GM23248 (cell line): ENCODE measurements around the gene RPL26. TPM values are rescaled to one million over a fixed set of nuclear protein-coding genes. Genes with fewer than 3 reads are reported as not detected.

ENCODE experiments used
- DNase-seq: peaks from one replicate; pipeline ENCODE4 v3.0.0-alpha.2; 2015
- H2AFZ ChIP-seq: fragments of 200-600 bp; sonication (generic); 2 replicates; pipeline ENCODE4 v1.6.1; 2016; ENCODE audit warnings: antibody characterized with exemption
- H3F3A ChIP-seq: fragments of 200-600 bp; sonication (generic); 2 replicates; pipeline ENCODE4 v1.6.1; 2016; ENCODE audit warnings: mild to moderate bottlenecking, antibody characterized with exemption, mixed run types; ENCODE audit not compliant: insufficient read depth
- H3K27ac ChIP-seq: fragments of 200-600 bp; sonication (generic); 2 replicates; pipeline ENCODE4 v1.5.1; 2016; ENCODE audit warnings: mild to moderate bottlenecking
- H3K27me3 ChIP-seq: fragments of 200-600 bp; sonication (generic); replicated peaks from 2 replicates; pipeline ENCODE4 v1.6.1; 2016; ENCODE audit warnings: mild to moderate bottlenecking; ENCODE audit not compliant: insufficient read depth
- H3K36me3 ChIP-seq: fragments of 200-600 bp; sonication (generic); 2 replicates; pipeline ENCODE4 v1.6.1; 2016; ENCODE audit warnings: low read depth, mild to moderate bottlenecking
- H3K4me1 ChIP-seq: fragments of 200-600 bp; sonication (generic); 2 replicates; pipeline ENCODE4 v1.6.1; 2016; ENCODE audit warnings: mild to moderate bottlenecking; ENCODE audit not compliant: insufficient read depth
- H3K4me2 ChIP-seq: fragments of 200-600 bp; sonication (generic); one replicate; pipeline ENCODE4 v1.6.1; 2016; ENCODE audit warnings: mild to moderate bottlenecking; ENCODE audit not compliant: unreplicated experiment
- H3K4me3 ChIP-seq: fragments of 200-600 bp; sonication (generic); 2 replicates; pipeline ENCODE4 v1.5.1; 2016; ENCODE audit warnings: mild to moderate bottlenecking
- H3K79me2 ChIP-seq: fragments of 200-600 bp; sonication (generic); 2 replicates; pipeline ENCODE4 v1.6.1; 2016; ENCODE audit warnings: mild to moderate bottlenecking; ENCODE audit not compliant: insufficient read depth
- H3K9ac ChIP-seq: fragments of 200-600 bp; sonication (generic); 2 replicates; pipeline ENCODE4 v1.6.1; 2016; ENCODE audit warnings: mild to moderate bottlenecking
- H3K9me2 ChIP-seq: fragments of 200-600 bp; sonication (generic); 2 replicates; pipeline ENCODE4 v1.6.1; 2016; ENCODE audit warnings: mixed run types, mild to moderate bottlenecking, moderate library complexity; ENCODE audit not compliant: insufficient read depth
- H3K9me3 ChIP-seq: fragments of 200-600 bp; sonication (generic); one replicate; pipeline ENCODE4 v1.6.1; 2017; ENCODE audit warnings: low read depth
- H4K20me1 ChIP-seq: fragments of 200-600 bp; sonication (generic); 2 replicates; pipeline ENCODE4 v1.6.0; 2016; ENCODE audit not compliant: insufficient read depth
- EZH2 ChIP-seq: fragments of 200-600 bp; sonication (generic); IDR thresholded peaks from 2 replicates; pipeline ENCODE4 v1.6.1; 2018; ENCODE audit warnings: antibody characterized with exemption, mild to moderate bottlenecking; ENCODE audit not compliant: insufficient read depth, poor library complexity, severe bottlenecking
- EZH2phosphoT487 ChIP-seq: fragments of 200-600 bp; sonication (generic); IDR thresholded peaks from 2 replicates; pipeline ENCODE4 v1.6.1; 2018; ENCODE audit warnings: antibody characterized with exemption, moderate library complexity, mild to moderate bottlenecking, low read depth; ENCODE audit not compliant: insufficient read depth
- WGBS, 2 experiments: methylation state at CpG; one replicate each; pipeline ENCODE4 v1.1.6; 2015 to 2017; ENCODE audit warnings: low lambda C conversion rate in 2 of 2, low coverage in 1 of 2; ENCODE audit errors: missing lambda C conversion rate in 2 of 2; 5-methylcytosine and 5-hydroxymethylcytosine counted together
- in situ Hi-C: fragments of 300-500 bp; cut with MboI; formaldehyde crosslinking; loops from 2 replicates; pipeline ENCODE4 v1.15.0; 2020
- polyA plus RNA-seq: library from polyadenylated mRNA; unstranded; fragments of >200 nt; fragmentation: Nextera tagmentation; extraction: Ambion mirVana; gene quantifications from 2 replicates; pipeline ENCODE4 v1.2.1, GENCODE V29; 2016
- total RNA-seq: library from RNA; depleted of rRNA; stranded (reverse); fragments of >200 nt; shearing (Covaris generic); gene quantifications from 2 replicates; pipeline ENCODE4 v1.2.3, GENCODE V29; 2014; rRNA removed

Gene RPL26
- total RNA-seq (2,122 and 2,233 TPM in 2 replicates), polyA plus RNA-seq (497 and 522 TPM in 2 replicates)

DNA sequence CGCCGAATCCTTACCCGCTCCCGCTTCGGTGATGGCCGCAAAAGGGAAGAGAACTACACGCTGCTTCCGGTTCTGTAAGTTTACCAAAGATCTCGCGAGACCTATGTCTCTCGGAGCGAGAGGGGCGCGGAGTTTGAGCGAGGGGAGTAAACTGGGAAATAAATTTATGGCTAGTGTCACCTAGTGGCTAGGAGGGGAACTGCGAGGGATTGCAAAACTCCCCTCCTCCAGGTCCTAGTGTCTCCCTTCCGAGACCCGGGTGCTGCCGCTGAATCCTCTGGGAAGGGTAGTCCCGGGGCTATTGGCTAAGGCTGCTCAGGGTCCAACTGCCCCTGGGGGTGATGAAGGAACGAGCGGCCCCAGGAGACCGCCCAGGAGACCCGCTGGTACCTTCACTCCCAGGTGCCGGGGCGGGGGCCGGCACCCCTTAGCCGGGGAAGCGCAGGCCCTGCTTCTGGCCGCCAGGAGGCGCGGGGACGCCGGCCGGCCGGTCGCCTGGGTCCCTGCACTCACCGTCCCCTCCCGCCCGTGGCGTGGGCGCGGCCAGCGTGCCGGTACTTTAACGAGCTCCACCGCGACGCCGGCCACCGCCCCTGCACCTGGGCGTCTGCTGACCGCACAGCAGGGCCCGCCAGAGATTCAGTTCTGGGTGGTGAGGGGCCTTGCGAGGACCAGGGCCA, at the start of gene RPL26:
TSS of gene RPL26 (minus strand) at position 51 of the 680 bp plus-strand sequence. CDS start 883 bp downstream, outside the sequence.
- peaks cover 8% of the 10 kb centered on the region; the same call in 1 of the 2 replicates for H4K20me1 ChIP-seq
- peak within 1 kb of the TSS; percentile 88 for H2AFZ ChIP-seq
- H3K27me3 ChIP-seq, result no peaks in the 10 kb centered on the region
- H3K4me2 ChIP-seq, result peak within 1 kb of the TSS; percentile 97
- H3K36me3 ChIP-seq, result peaks cover 37% of the 10 kb centered on the region
- H3K4me3 ChIP-seq, result peak within 1 kb of the TSS; percentile 95
- in situ Hi-C loops, result no loop called here
- peak within 1 kb of the TSS; percentile 79 for H3K27ac ChIP-seq
- peak within 1 kb of the TSS; percentile 96 for H3K9ac ChIP-seq
- WGBS, 2 experiments, result 1% methylated on average over 21 to 42 of the region's 55 CpGs
- H3F3A ChIP-seq, result peaks cover 55% of the 10 kb centered on the region
- H3K9me2 ChIP-seq, result no peaks in the 10 kb centered on the region
- peaks cover 41% of the 10 kb centered on the region for H3K4me1 ChIP-seq
- H3K79me2 ChIP-seq, result peaks cover 46% of the 10 kb centered on the region
- DNase-seq, result peak; percentile 100
- TF ChIP-seq EZH2phosphoT487 (no peak), EZH2 (no peak)
- H3K9me3 ChIP-seq, result no peaks in the 10 kb centered on the region

DNA sequence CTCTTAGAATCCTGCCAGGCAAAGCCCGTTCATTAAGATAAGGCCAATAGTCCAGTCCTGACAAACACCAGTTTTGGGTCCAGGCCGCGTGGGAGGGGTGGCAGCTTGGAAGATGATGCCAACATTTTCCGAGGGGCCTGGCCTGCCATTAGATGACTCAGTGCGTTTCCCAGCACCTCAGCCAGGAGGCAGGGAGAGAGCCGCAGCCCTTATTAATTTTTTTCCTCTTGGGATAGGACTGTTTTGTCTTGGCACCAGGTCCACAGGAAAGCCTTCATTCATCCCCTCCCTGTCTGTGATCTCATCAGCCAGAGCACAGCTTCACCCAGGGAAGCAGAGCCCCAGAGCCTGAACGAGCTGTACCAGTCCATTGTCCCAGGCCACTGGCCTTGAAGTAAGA, 48.0 kb upstream of the RPL26 start:
- TF ChIP-seq EZH2, result no peak
- no peak for TF ChIP-seq EZH2phosphoT487
- 2 to 3% methylated on average over 7 of the region's 7 CpGs for WGBS, 2 experiments
- H3F3A ChIP-seq, result peaks cover 19% of the 10 kb centered on the region; the same call in 1 of the 2 replicates
- no peaks in the 10 kb centered on the region for H3K9me3 ChIP-seq
- H3K27ac ChIP-seq, result peak overlapping the region; percentile 82
- no peaks in the 10 kb centered on the region for H3K27me3 ChIP-seq
- DNase-seq, result peak; percentile 95
- peak overlapping the region; percentile 68 for H3K9ac ChIP-seq
- no peaks in the 10 kb centered on the region for H3K9me2 ChIP-seq
- peak overlapping the region; percentile 47 for H3K4me2 ChIP-seq
- in situ Hi-C loops, result no loop called here
- H3K36me3 ChIP-seq, result no peaks in the 10 kb centered on the region
- H2AFZ ChIP-seq, result peak overlapping the region; percentile 59
- peaks cover 18% of the 10 kb centered on the region for H3K4me1 ChIP-seq
- no peaks in the 10 kb centered on the region for H4K20me1 ChIP-seq
- no peak overlapping the region for H3K4me3 ChIP-seq
- H3K79me2 ChIP-seq, result peaks cover under 1% of the 10 kb centered on the region

GRCh38 chr17:8426802-8427201, 43.8 kb upstream of the RPL26 start:
- Histone ChIP-seq H3K9me3 (no peaks in the 10 kb centered on the region), H3K36me3 (no peaks in the 10 kb centered on the region), H4K20me1 (no peaks in the 10 kb centered on the region), H3K27ac (no peak overlapping the region), H3K4me1 (peaks cover 14% of the 10 kb centered on the region), H3K9ac (no peak overlapping the region), H3K27me3 (no peaks in the 10 kb centered on the region), H3F3A (peaks cover 17% of the 10 kb centered on the region; the same call in 1 of the 2 replicates), H3K79me2 (no peaks in the 10 kb centered on the region), H3K4me3 (no peak overlapping the region), H2AFZ (no peak overlapping the region), H3K9me2 (no peaks in the 10 kb centered on the region), H3K4me2 (no peak overlapping the region)
- in situ Hi-C loops, result no loop called here
- DNase-seq, result no peak
- WGBS, 2 experiments, result 87 to 95% methylated on average over 3 of the region's 3 CpGs
- no peak for TF ChIP-seq EZH2
- no peak for TF ChIP-seq EZH2phosphoT487

GRCh38 chr17:8426094-8426720, 43.2 kb upstream of the RPL26 start:
- peaks cover 13% of the 10 kb centered on the region for H3F3A ChIP-seq
- in situ Hi-C loops, result no loop called here
- 66 to 67% methylated on average over 6 of the region's 6 CpGs for WGBS, 2 experiments
- no peaks in the 10 kb centered on the region for H3K9me3 ChIP-seq
- H3K4me2 ChIP-seq, result no peak overlapping the region
- no peaks in the 10 kb centered on the region for H3K27me3 ChIP-seq
- H4K20me1 ChIP-seq, result no peaks in the 10 kb centered on the region
- H3K9ac ChIP-seq, result no peak overlapping the region
- H2AFZ ChIP-seq, result no peak overlapping the region
- no peak overlapping the region for H3K4me3 ChIP-seq
- no peaks in the 10 kb centered on the region for H3K9me2 ChIP-seq
- TF ChIP-seq EZH2phosphoT487, result no peak
- TF ChIP-seq EZH2, result no peak
- no peak overlapping the region for H3K27ac ChIP-seq
- DNase-seq, result no peak
- H3K79me2 ChIP-seq, result no peaks in the 10 kb centered on the region
- H3K4me1 ChIP-seq, result peaks cover 9% of the 10 kb centered on the region
- no peaks in the 10 kb centered on the region for H3K36me3 ChIP-seq
